ENCODE measurements around the gene MUL1.
A peak's percentile ranks its signal among the peaks of the same experiment; 100 is the strongest.

MUL1 gene, protein sequence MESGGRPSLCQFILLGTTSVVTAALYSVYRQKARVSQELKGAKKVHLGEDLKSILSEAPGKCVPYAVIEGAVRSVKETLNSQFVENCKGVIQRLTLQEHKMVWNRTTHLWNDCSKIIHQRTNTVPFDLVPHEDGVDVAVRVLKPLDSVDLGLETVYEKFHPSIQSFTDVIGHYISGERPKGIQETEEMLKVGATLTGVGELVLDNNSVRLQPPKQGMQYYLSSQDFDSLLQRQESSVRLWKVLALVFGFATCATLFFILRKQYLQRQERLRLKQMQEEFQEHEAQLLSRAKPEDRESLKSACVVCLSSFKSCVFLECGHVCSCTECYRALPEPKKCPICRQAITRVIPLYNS

DNA sequence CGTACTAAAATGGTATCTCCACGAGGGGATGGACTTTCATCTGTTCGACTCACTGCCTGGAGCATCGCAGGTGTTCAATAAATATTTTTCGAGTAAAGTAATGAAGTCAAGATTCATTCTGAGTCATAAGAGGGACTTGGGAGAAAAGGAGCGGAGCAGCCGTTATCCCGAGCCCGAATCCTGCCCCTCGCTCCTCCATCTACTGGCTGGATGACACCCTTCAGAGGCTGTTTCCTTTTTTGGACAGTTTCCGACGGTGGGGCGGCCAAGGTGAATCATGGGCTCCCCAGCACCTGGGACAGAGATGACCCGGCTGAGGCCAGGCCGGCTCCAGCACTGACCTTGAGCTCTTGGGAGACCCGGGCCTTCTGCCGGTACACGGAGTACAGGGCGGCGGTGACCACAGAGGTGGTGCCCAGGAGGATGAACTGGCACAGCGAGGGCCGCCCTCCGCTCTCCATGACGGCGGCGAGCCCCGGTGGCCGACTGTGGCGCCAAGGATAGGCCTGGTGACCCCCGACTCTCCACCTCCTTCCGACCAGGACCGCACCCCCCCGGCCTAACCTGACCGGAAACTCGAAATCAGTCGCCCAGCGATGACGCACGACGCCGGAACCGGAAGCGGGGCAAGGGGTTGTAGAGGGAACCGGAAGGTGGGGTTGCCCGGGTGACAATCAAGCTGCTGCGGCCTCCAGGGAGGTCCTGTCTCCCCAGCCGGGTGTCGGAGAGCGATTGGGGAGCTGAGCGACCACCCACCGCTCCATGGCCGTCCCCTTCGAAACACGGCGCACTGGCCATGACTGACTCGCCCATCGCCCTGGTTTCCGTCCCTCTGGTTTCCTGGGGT, at the start of gene MUL1:
Gene MUL1 (minus strand): TSS at position 588 of the 847 bp plus-strand sequence. CDS start 127 bp downstream, at position 461.
- DNase-seq, result peak; percentile 91 to 99 (median 97)
- intact Hi-C loops (cut with DNase I), result no loop called here

DNA sequence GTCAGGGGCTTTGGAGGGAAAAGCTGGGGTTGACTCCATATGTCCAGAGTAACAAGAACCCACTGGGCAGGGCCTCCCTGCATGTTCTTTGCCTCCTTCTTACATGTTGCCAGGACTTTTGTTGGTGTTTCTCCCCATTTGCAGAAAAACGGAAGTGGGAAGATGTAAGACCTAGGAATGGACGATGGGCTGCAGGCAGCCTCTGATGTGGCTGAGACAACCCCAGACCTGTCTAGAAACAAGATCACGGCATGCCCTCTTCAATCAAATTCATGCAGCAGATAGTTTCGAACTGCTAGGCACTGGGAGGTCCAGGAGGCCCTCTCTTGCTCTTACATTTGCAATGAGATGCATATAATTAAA, 47.8 kb upstream of the MUL1 start:
- intact Hi-C loops (cut with DNase I), result no loop called here

GRCh38 chr1:20555025-20555757, 47.2 kb upstream of the MUL1 start:
- DNase-seq, result peak in 24 of 42 donors; percentile 19 to 82 (median 40)
- intact Hi-C loops (cut with DNase I), result no loop called here

More for the DNA sequence above, 47.8 kb upstream of the MUL1 start:
- no peak for DNase-seq

DNA sequence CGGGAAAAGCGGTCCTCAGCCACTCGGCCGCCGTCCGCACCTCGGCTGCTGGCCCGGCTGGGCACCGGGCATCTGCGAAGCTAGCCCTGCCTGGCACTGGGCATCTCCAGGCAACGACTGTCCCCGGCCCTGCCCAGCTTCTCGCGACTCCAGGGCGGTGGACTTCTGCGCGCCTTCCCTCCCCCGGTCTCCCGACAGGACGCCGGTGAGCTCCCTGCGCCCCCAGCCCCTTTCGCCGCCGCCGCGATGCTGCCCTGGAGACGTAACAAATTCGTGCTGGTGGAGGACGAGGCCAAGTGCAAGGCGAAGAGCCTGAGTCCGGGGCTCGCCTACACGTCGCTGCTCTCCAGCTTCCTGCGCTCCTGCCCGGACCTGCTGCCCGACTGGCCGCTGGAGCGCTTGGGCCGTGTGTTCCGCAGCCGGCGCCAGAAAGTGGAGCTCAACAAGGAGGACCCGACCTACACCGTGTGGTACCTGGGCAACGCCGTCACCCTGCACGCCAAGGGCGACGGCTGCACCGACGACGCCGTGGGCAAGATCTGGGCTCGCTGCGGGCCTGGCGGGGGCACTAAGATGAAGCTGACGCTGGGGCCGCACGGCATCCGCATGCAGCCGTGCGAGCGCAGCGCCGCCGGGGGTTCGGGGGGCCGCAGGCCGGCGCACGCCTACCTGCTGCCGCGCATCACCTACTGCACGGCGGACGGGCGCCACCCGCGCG, 44.9 kb upstream of the MUL1 start:
- DNase-seq, result peak in 6 of 42 donors; percentile 10 to 46 (median 17)
- intact Hi-C loops (cut with DNase I), result no loop called here

GRCh38 chr1:20551945-20552727, 44.2 kb upstream of the MUL1 start, which contains the start of gene FAM43B:
Gene FAM43B (plus strand): TSS chr1:20552573. CDS start chr1:20552974, 401 bp downstream.
- peak; percentile 34 to 93 (median 80) for DNase-seq
- intact Hi-C loops (cut with DNase I), result no loop called here

GRCh38 chr1:20551161-20551560, 43.2 kb upstream of the MUL1 start:
- DNase-seq, result no peak
- intact Hi-C loops (cut with DNase I), result no loop called here

DNA sequence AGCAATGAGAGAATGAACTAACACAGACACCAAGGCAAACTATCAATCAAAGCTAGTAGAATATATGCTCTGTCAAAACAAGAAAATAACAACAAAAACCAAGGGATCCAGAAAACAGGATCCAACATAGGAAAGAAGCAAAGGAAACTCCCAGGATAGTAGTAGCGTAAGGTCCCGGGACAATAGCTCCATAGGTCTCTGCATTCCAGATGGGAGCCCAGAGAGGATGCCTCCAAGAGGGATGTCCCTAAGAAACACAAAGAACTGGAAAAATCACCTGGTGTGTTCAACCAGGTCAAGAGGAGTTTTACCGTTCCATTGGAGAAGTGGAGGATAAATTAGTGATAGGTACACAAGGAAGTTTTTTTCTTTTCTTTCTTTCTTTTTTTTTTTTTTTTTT, 38.7 kb upstream of the MUL1 start:
- intact Hi-C loops (cut with DNase I), result no loop called here
- no peak for DNase-seq

- DNase-seq, result no peak
- intact Hi-C loops (cut with DNase I), result no loop called here
Observed at GRCh38 chr1:20540281-20540680, 32.3 kb upstream of the MUL1 start.

- DNase-seq, result no peak
- intact Hi-C loops (cut with DNase I), result no loop called here
Observed at GRCh38 chr1:20538760-20539551, 31.0 kb upstream of the MUL1 start.

DNA sequence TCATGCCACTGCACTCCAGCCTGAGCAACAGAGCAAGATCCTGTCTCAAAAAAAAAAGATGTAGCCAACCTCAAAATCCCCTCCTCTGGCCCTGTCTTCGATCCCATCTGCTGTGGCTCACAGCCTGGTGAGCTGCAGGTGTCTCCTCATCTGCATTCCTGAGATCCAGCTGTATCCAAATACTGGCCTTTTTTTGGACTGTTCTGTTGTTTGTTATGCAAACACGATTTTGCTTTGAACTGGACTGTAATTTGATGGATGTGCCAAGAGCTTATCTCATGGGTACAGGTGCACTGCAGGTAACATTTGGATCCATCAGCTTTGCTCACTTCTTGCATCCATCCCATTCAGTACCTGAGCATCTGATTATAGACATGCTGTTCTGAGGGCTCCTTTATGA, 30.3 kb upstream of the MUL1 start:
- no peak for DNase-seq
- intact Hi-C loops (cut with DNase I), result no loop called here

GRCh38 chr1:20534659-20535417, 26.9 kb upstream of the MUL1 start:
- intact Hi-C loops (cut with DNase I), result no loop called here
- DNase-seq, result peak in 7 of 42 donors; percentile 15 to 48 (median 29)

GRCh38 chr1:20533635-20534034, 25.7 kb upstream of the MUL1 start:
- DNase-seq, result no peak
- intact Hi-C loops (cut with DNase I), result no loop called here

- peak in 22 of 42 donors; percentile 12 to 76 (median 42) for DNase-seq
- intact Hi-C loops (cut with DNase I), result no loop called here
Observed at GRCh38 chr1:20530901-20531300, 22.9 kb upstream of the MUL1 start.

DNA sequence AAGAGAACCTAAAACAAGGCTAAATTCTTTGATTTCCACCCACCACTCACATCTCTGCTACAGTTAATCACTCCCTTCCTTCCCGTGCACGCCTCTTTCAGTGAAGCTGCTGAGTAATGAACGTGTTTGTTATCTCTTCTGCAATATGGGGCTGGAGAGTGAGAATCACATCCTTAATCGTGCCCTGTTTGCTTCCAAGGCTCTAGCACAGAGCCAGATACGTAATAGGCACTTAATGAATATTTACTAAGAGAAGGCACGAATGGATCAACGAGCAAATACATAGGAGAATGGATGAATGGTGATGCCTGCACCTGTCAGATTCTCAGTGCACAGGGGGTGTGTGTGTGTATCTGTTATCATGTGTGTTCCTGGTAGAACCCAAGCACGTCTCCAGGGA, 22.4 kb upstream of the MUL1 start:
- DNase-seq, result peak in 19 of 42 donors; percentile 12 to 71 (median 33)
- intact Hi-C loops (cut with DNase I), result no loop called here

- no peak for DNase-seq
- intact Hi-C loops (cut with DNase I), result no loop called here
Observed at GRCh38 chr1:20528221-20528620, 20.3 kb upstream of the MUL1 start.

GRCh38 chr1:20526267-20526666, 18.3 kb upstream of the MUL1 start:
- intact Hi-C loops (cut with DNase I), result no loop called here
- DNase-seq, result no peak
